ENCODE data around the gene SLC9A3. TPM values are rescaled to one million over a fixed set of nuclear protein-coding genes. Genes with fewer than 3 reads are reported as not detected.

SLC9A3 gene
- total RNA-seq, 1 donor, result 1.8 TPM

GRCh38 chr5:455806-456205 lies 68.4 kb downstream of the SLC9A3 start:
- DNase-seq (ENCODE audit: low read depth), result no peak

GRCh38 chr5:454936-455335 lies 69.3 kb downstream of the SLC9A3 start:
- no peak overlapping the region for H3K4me3 ChIP-seq (ENCODE audit: low read depth, low read length)
- no peak for DNase-seq (ENCODE audit: low read depth)
- TF ChIP-seq CTCF (IDR thresholded peaks at IDR 0.05; ENCODE audit: insufficient read depth, low read length), result no peak

More at GRCh38 chr5:455806-456205, 68.4 kb downstream of the SLC9A3 start:
- no peak overlapping the region for H3K4me3 ChIP-seq (ENCODE audit: low read depth, low read length)
- no peak for TF ChIP-seq CTCF (IDR thresholded peaks at IDR 0.05; ENCODE audit: insufficient read depth, low read length)

- no peak for DNase-seq (ENCODE audit: low read depth)
- no peak for TF ChIP-seq CTCF (IDR thresholded peaks at IDR 0.05; ENCODE audit: insufficient read depth, low read length)
Measured at GRCh38 chr5:453725-454481, 70.3 kb downstream of the SLC9A3 start.

GRCh38 chr5:452978-453710 lies 71.1 kb downstream of the SLC9A3 start:
- H3K4me3 ChIP-seq (ENCODE audit: low read depth, low read length), result no peak overlapping the region
- DNase-seq (ENCODE audit: low read depth), result no peak
- no peak for TF ChIP-seq CTCF (IDR thresholded peaks at IDR 0.05; ENCODE audit: insufficient read depth, low read length)

More at GRCh38 chr5:453725-454481, 70.3 kb downstream of the SLC9A3 start:
- H3K4me3 ChIP-seq (ENCODE audit: low read depth, low read length), result no peak overlapping the region

GRCh38 chr5:451587-452458 lies 72.4 kb downstream of the SLC9A3 start:
- DNase-seq (ENCODE audit: low read depth), result no peak
- H3K4me3 ChIP-seq (ENCODE audit: low read depth, low read length), result no peak overlapping the region
- TF ChIP-seq CTCF (IDR thresholded peaks at IDR 0.05; ENCODE audit: insufficient read depth, low read length), result no peak

- H3K4me3 ChIP-seq (ENCODE audit: low read depth, low read length), result no peak overlapping the region
- DNase-seq (ENCODE audit: low read depth), result no peak
- no peak for TF ChIP-seq CTCF (IDR thresholded peaks at IDR 0.05; ENCODE audit: insufficient read depth, low read length)
Measured at GRCh38 chr5:449151-449550, 75.1 kb downstream of the SLC9A3 start.
